ENCODE measurements around the gene MAP1A. TPM values are rescaled to one million over a fixed set of nuclear protein-coding genes. Genes with fewer than 3 reads are reported as not detected.

MAP1A gene
- total and polyA plus RNA-seq, 2 experiments from 2014 or later: 0.81 to 2.0 TPM

GRCh38 chr15:43541785-43542184, 24.4 kb downstream of the MAP1A start:
- Histone ChIP-seq H3K27me3 (ENCODE audit: insufficient read depth) (no peaks in the 10 kb centered on the region), H3K4me2 (no peak overlapping the region), H3K4me3 (no peak overlapping the region), H3F3A (replicated peaks; ENCODE audit: low read depth) (0 out of 2 replicates have a peak, but pooled peaks cover 2% of the 10 kb centered on the region), H4K20me1 (replicated peaks; ENCODE audit: insufficient read depth) (no peaks in the 10 kb centered on the region), H3K79me2 (replicated peaks; ENCODE audit: insufficient read depth) (no peaks in the 10 kb centered on the region), H2AFZ (no peak overlapping the region), H3K9me2 (ENCODE audit: insufficient read depth) (no peaks in the 10 kb centered on the region), H3K36me3 (ENCODE audit: insufficient read depth) (no peaks in the 10 kb centered on the region), H3K4me1 (ENCODE audit: insufficient read depth) (no peaks in the 10 kb centered on the region), H3K27ac (ENCODE audit: low read depth) (no peak overlapping the region)
- Mint-ChIP-seq H3K4me1 (no peaks in the 10 kb centered on the region), H3K27ac (0 out of 2 replicates have a peak overlapping the region, but pooled peaks have one; percentile 67), H3K4me3 (no peak overlapping the region), H3K36me3 (ENCODE audit: low read depth) (no peaks in the 10 kb centered on the region), H3K27me3 (ENCODE audit: insufficient read depth, low read depth, poor library complexity) (peaks cover 3% of the 10 kb centered on the region), H3K9me3 (no peaks in the 10 kb centered on the region)
- TF ChIP-seq CREB1 (CRISPR knock-in tag; IDR thresholded peaks at IDR 0.05; ENCODE audit: low read depth) (no peak), JUNB (IDR thresholded peaks at IDR 0.05; ENCODE audit: unreplicated experiment) (no peak), CTCF (conservative IDR thresholded peaks at IDR 0.05; ENCODE audit: low read depth in 2 of 2) (no peak), ZNF114 (CRISPR knock-in tag; IDR thresholded peaks at IDR 0.05) (no peak), EZH2phosphoT487 (IDR thresholded peaks at IDR 0.05; ENCODE audit: unreplicated experiment) (no peak), STAT1 (IDR thresholded peaks at IDR 0.05; ENCODE audit: unreplicated experiment) (no peak), REST (IDR thresholded peaks at IDR 0.05; ENCODE audit: unreplicated experiment) (no peak), ZNF331 (CRISPR knock-in tag; IDR thresholded peaks at IDR 0.05; ENCODE audit: low read depth) (no peak), ZNF462 (CRISPR knock-in tag; IDR thresholded peaks at IDR 0.05) (no peak)
- TF ChIP-seq, protein P1, sequence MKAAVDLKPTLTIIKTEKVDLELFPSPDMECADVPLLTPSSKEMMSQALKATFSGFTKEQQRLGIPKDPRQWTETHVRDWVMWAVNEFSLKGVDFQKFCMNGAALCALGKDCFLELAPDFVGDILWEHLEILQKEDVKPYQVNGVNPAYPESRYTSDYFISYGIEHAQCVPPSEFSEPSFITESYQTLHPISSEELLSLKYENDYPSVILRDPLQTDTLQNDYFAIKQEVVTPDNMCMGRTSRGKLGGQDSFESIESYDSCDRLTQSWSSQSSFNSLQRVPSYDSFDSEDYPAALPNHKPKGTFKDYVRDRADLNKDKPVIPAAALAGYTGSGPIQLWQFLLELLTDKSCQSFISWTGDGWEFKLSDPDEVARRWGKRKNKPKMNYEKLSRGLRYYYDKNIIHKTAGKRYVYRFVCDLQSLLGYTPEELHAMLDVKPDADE (IDR thresholded peaks at IDR 0.05): no peak
- DNase-seq (ENCODE audit: low spot score) (no peak), ATAC-seq (no peak)
